ENCODE results near the gene AGTR1.
A peak's percentile ranks its signal among the peaks of the same experiment; 100 is the strongest.

AGTR1 gene

DNA sequence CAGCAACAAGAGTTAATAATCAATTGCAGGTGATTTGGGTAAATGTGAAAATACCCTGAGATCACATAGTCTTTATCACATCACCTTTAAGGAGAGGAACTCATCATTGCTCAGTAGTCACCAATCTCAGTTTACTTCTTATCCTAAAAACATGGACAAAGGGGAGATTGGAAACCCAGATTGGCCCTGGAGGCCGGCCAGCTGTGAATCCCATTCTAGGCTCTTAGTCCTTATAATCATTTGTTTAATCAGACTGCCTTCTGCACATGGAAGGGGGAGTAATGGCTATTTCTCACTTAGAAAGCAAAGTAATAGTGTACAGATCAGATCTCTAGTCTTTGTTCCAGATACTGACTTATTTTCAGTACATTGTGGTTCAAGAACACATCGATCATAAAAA lies 92.7 kb downstream of the AGTR1 start:
- Mint-ChIP-seq H3K4me1 (ENCODE audit: low read depth) (peaks cover 12% of the 10 kb centered on the region), H3K4me3 (no peak overlapping the region), H3K9me3 (no peaks in the 10 kb centered on the region), H3K27ac (peak overlapping the region; percentile 13), H3K36me3 (ENCODE audit: low read depth) (no peaks in the 10 kb centered on the region), H3K27me3 (peaks cover 2% of the 10 kb centered on the region)
- intact Hi-C loops (cut with micrococcal nuclease), result no loop called here

GRCh38 chr3:148790851-148791735 lies 93.4 kb downstream of the AGTR1 start:
- peaks cover 7% of the 10 kb centered on the region for H3K4me1 Mint-ChIP-seq (ENCODE audit: low read depth)
- H3K4me3 Mint-ChIP-seq, result no peak overlapping the region
- intact Hi-C loops (cut with micrococcal nuclease), result no loop called here
- peaks cover 2% of the 10 kb centered on the region for H3K27me3 Mint-ChIP-seq
- H3K36me3 Mint-ChIP-seq (ENCODE audit: low read depth), result no peaks in the 10 kb centered on the region
- peak overlapping the region; percentile 13 for H3K27ac Mint-ChIP-seq
- no peaks in the 10 kb centered on the region for H3K9me3 Mint-ChIP-seq

DNA sequence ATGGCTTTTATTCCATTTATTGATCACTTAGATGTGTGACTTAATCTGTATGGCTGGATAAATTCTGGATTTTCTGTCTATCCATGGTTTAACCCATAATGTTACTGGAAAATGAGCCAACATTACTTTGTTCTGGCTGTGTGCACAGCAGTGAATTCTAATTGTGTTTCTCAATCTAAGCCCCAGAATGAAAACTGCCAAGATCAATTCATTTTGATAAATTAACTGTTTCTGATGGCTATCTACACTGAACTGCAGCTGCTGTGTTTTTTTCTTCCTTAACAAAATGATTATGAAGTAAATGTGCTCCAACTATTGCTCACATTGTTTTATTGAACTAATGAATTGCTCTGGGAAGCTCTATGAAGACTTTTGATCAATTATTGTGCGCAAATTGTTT lies 94.2 kb downstream of the AGTR1 start:
- Mint-ChIP-seq H3K4me3 (no peak overlapping the region), H3K27ac (no peak overlapping the region), H3K27me3 (peaks cover 2% of the 10 kb centered on the region), H3K4me1 (ENCODE audit: low read depth) (peaks cover 7% of the 10 kb centered on the region), H3K36me3 (ENCODE audit: low read depth) (no peaks in the 10 kb centered on the region), H3K9me3 (no peaks in the 10 kb centered on the region)
- intact Hi-C loops (cut with micrococcal nuclease), result no loop called here

GRCh38 chr3:148792516-148792915 lies 94.8 kb downstream of the AGTR1 start:
- intact Hi-C loops (cut with micrococcal nuclease), result no loop called here
- Mint-ChIP-seq H3K4me3 (no peak overlapping the region), H3K36me3 (ENCODE audit: low read depth) (no peaks in the 10 kb centered on the region), H3K27ac (no peak overlapping the region), H3K9me3 (no peaks in the 10 kb centered on the region), H3K4me1 (ENCODE audit: low read depth) (peaks cover 7% of the 10 kb centered on the region), H3K27me3 (peaks cover 2% of the 10 kb centered on the region)

All from dendritic cell treated with granulocyte-macrophage colony-stimulating factor and Interleukin-4, amounts not matched to agents 40 ng/mL and 50 ng/mL, for 4 days (primary cell).